ENCODE measurements around the gene KLHL20.
A peak's percentile ranks its signal among the peaks of the same experiment; 100 is the strongest.
"Not testable (repeated sequence)": the region's sequence is repeated elsewhere in the genome, so short reads cannot be mapped to it uniquely, and the experiment has no call there.

The KLHL20 gene

GRCh38 chr1:173813654-173814053 is 98.9 kb downstream of the KLHL20 start:
- DNase-seq (ENCODE audit: low spot score in 2 of 2); H3K27ac Mint-ChIP-seq (ENCODE audit: low read depth); H3K27me3 Mint-ChIP-seq; H3K4me3 Mint-ChIP-seq; ATAC-seq (replicated peaks; ENCODE audit: extremely low read depth, poor library complexity, severe bottlenecking); H3K9me3 Mint-ChIP-seq; H3K36me3 Mint-ChIP-seq (ENCODE audit: insufficient read depth): not testable (repeated sequence)
- peaks cover 29% of the 10 kb centered on the region for H3K4me1 Mint-ChIP-seq

GRCh38 chr1:173818459-173818858 is 103.7 kb downstream of the KLHL20 start:
- Mint-ChIP-seq H3K27me3 (no peaks in the 10 kb centered on the region), H3K4me1 (peaks cover 53% of the 10 kb centered on the region), H3K4me3 (no peak overlapping the region), H3K27ac (ENCODE audit: low read depth) (no peak overlapping the region), H3K9me3 (no peaks in the 10 kb centered on the region), H3K36me3 (ENCODE audit: insufficient read depth) (no peaks in the 10 kb centered on the region)
- no peak for ATAC-seq (replicated peaks; ENCODE audit: extremely low read depth, poor library complexity, severe bottlenecking)
- DNase-seq (ENCODE audit: low spot score in 2 of 2), result no peak

- peaks cover 48% of the 10 kb centered on the region for H3K4me1 Mint-ChIP-seq
- no peak overlapping the region for H3K4me3 Mint-ChIP-seq
- no peaks in the 10 kb centered on the region for H3K27me3 Mint-ChIP-seq
- peaks cover 10% of the 10 kb centered on the region for H3K36me3 Mint-ChIP-seq (ENCODE audit: insufficient read depth)
- ATAC-seq (replicated peaks; ENCODE audit: extremely low read depth, poor library complexity, severe bottlenecking) (no peak), DNase-seq (ENCODE audit: low spot score in 2 of 2) (no peak)
- H3K9me3 Mint-ChIP-seq, result no peaks in the 10 kb centered on the region
- H3K27ac Mint-ChIP-seq (ENCODE audit: low read depth), result peak overlapping the region; percentile 49
These were observed 106.9 kb downstream of the KLHL20 start for GRCh38 chr1:173821680-173822079.

DNA sequence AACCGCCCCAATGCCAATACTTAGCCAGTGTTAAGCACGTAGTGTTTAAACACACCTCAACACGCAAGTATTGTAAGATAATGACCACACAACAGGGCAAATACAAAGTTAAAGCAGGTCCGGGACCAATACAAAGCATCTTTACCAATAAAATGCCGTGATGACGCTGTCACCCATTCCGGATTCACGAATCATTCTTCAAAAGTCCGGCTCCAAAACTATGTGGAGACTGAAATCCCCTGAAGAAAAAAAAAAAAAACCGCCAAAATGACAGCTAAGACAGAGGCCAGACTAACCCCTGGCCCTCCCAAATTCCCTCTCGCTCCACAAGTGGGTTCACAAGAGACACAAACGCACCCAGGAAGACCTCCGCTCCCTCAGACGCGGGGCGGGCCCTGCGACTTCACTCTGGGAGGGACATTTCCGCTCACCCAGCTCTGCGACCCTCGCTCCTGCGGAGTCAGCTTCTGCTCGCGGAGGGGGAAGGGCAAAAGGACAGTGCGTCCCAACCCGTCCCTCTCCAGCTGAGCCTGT is 109.1 kb downstream of the KLHL20 start:
- ATAC-seq (replicated peaks; ENCODE audit: extremely low read depth, poor library complexity, severe bottlenecking), result peak; percentile 5
- H3K4me1 Mint-ChIP-seq, result peaks cover 43% of the 10 kb centered on the region

GRCh38 chr1:173824315-173825081 is 109.7 kb downstream of the KLHL20 start, which contains the start of the genes CENPL and DARS2:
Gene CENPL, minus strand, starts transcription at chr1:173824883. Its CDS starts 13,584 bp downstream, at chr1:173811299.
Gene DARS2, plus strand, starts transcription at chr1:173824673. Its CDS starts 557 bp downstream, at chr1:173825230.
- Mint-ChIP-seq H3K4me3 (peak within 1 kb of the TSS; percentile 95), H3K4me1 (peaks cover 47% of the 10 kb centered on the region), H3K27ac (ENCODE audit: low read depth) (peak within 1 kb of the TSS; percentile 86), H3K9me3 (no peaks in the 10 kb centered on the region), H3K27me3 (no peaks in the 10 kb centered on the region), H3K36me3 (ENCODE audit: insufficient read depth) (peaks cover 10% of the 10 kb centered on the region)
- peak; percentile 80 to 86 for DNase-seq (ENCODE audit: low spot score in 2 of 2)
- ATAC-seq (replicated peaks; ENCODE audit: extremely low read depth, poor library complexity, severe bottlenecking), result peak; percentile 88

More for the DNA sequence above, 109.1 kb downstream of the KLHL20 start:
- peak in 1 of 2 donors; percentile 20 for DNase-seq (ENCODE audit: low spot score in 2 of 2)
- Mint-ChIP-seq H3K27me3 (no peaks in the 10 kb centered on the region), H3K27ac (ENCODE audit: low read depth) (peak overlapping the region; percentile 86), H3K4me3 (peak overlapping the region; percentile 95), H3K9me3 (no peaks in the 10 kb centered on the region), H3K36me3 (ENCODE audit: insufficient read depth) (peaks cover 10% of the 10 kb centered on the region)

GRCh38 chr1:173827611-173828010 is 112.8 kb downstream of the KLHL20 start:
- peaks cover 17% of the 10 kb centered on the region for H3K36me3 Mint-ChIP-seq (ENCODE audit: insufficient read depth)
- no peak for DNase-seq (ENCODE audit: low spot score in 2 of 2)
- no peaks in the 10 kb centered on the region for H3K27me3 Mint-ChIP-seq
- H3K4me3 Mint-ChIP-seq, result no peak overlapping the region
- no peak for ATAC-seq (replicated peaks; ENCODE audit: extremely low read depth, poor library complexity, severe bottlenecking)
- no peak overlapping the region for H3K27ac Mint-ChIP-seq (ENCODE audit: low read depth)
- peaks cover 31% of the 10 kb centered on the region for H3K4me1 Mint-ChIP-seq
- H3K9me3 Mint-ChIP-seq, result no peaks in the 10 kb centered on the region

GRCh38 chr1:173832748-173833147 is 118.0 kb downstream of the KLHL20 start:
- no peaks in the 10 kb centered on the region for H3K9me3 Mint-ChIP-seq
- ATAC-seq (replicated peaks; ENCODE audit: extremely low read depth, poor library complexity, severe bottlenecking), result no peak
- H3K27ac Mint-ChIP-seq (ENCODE audit: low read depth), result no peak overlapping the region
- H3K4me3 Mint-ChIP-seq, result no peak overlapping the region
- DNase-seq (ENCODE audit: low spot score in 2 of 2), result no peak
- peaks cover 30% of the 10 kb centered on the region for H3K36me3 Mint-ChIP-seq (ENCODE audit: insufficient read depth)
- H3K27me3 Mint-ChIP-seq, result no peaks in the 10 kb centered on the region
- H3K4me1 Mint-ChIP-seq, result peaks cover 5% of the 10 kb centered on the region

All from central memory CD8-positive, alpha-beta T cell (primary cell).